ENCODE results near the gene TMEM237.

GRCh38 chr2:201674794-201675193, 31.5 kb upstream of the TMEM237 start:
- TF ChIP-seq CTCF (IDR thresholded peaks at IDR 0.05 in 4 of 5, conservative IDR thresholded peaks at IDR 0.05 in 1 of 5) (no peak), POLR2A (IDR thresholded peaks at IDR 0.05) (no peak)
